UCSD-AML1 (cell line): ENCODE measurements around the gene SNX24.
"Not testable (repeated sequence)": the region's sequence is repeated elsewhere in the genome, so short reads cannot be mapped to it uniquely, and the experiment has no call there.

Source experiments
- DNase-seq: peaks from one replicate; lab custom pipeline; 2025; ENCODE audit not compliant: unreplicated experiment; lab: John Stamatoyannopoulos, UW

Gene SNX24

DNA sequence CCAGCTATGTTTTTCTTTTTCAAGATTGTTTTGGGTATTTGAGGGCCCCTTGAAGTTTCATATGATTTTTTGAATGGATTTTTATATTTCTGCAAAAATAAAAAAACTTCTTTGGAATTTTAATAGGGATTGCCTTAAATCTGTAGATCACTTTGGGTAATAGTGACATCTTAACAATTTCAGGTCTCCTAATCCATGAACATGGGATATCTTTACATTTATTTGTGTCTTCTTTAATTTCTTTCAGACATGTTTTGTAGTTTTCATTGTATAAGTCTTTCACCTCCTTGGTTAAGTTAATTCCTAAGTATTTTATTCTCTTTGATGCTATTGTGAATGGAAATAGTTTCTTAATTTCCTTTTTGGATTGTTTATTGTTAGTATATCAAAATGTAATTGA, 112.0 kb downstream of the SNX24 start:
- no peak for DNase-seq

DNA sequence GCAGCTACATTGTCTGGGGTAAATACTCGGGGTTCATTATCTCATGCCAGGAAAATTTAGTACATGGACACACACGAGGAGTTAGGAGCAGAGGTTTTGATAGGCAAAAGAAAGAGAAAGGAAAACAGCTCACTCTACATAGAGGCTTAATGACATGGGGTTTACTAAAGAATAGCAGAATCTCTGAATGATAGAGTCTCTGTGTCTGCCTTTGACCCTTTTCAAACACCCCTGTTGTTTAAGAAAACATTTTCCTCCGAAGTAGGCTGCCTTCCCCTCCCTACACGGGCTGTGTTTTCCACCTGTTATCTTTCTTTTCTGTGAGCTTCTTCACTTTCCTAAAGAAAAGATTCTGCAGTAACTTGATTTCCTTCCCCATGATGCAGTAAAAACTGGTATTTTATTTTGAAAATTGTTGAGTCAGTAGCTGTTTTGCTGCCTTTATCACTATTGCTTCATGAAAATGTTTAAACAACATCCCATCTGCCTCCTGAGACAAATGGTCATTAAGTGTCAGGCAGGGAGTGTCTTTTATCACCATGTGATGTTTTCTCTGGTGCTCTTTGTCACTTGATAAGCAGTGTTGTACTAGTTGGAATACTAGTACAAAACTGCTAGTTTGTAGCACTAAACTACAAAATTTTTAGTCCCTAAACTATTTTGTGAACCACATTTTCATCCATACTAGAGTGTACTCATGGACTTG, 114.5 kb downstream of the SNX24 start:
- DNase-seq: no peak

DNA sequence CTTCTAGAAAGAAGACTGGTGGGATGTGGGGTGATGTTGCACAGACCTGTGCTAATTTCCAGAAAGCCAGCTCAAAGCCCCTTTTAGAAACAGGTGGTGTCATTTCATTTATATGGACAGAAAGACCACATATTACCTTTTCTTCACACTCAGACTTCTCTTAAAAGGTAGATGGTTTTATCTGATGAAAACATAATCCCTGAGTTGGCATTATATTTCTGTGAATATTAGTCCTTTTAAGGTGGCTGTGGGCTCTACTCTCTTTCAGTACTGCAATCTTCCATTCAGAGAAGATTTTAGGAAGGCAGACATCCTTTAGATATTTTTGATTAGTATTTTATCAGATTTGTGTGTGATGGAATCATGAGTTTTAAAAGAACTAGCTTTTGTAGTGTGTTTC, 117.9 kb downstream of the SNX24 start:
- DNase-seq: no peak

DNA sequence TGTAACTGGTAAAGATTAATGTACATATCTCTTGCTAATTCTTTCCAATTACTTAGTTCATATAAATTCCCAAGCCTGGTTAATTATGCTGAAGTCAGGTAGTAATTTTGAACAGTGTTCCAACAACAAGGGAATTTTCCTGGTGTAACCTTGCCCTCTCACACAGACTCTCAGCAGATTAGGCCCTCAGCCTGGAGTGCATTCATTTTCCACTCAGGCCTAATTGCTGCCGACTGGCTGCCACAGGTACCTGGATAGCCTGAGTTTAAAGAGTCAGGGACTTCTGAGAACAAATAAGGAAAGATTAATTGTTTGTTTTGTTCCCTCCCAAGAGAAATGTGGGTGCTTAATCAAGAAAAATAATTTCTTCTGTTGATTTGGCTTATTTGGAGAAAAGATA, 119.7 kb downstream of the SNX24 start:
- DNase-seq: no peak

DNA sequence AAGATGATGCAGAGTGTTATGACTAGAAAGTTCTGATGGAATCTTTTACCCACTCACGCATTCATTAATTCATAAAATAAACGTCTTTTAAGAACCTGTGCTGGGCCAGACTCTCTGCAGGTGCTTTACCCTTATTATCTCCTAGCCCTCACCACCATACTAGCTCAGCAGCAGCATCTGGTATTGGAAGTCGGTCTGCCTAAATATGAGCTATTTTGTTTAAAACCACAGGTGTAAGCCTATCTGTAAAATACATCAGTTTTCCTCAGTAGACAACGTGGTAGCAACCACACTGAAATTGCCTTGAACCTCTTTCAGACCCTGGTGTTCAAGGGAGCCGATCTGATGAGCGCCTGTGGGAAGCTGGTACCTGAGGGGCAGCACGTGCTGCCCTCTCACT, 121.7 kb downstream of the SNX24 start:
- DNase-seq: no peak

DNA sequence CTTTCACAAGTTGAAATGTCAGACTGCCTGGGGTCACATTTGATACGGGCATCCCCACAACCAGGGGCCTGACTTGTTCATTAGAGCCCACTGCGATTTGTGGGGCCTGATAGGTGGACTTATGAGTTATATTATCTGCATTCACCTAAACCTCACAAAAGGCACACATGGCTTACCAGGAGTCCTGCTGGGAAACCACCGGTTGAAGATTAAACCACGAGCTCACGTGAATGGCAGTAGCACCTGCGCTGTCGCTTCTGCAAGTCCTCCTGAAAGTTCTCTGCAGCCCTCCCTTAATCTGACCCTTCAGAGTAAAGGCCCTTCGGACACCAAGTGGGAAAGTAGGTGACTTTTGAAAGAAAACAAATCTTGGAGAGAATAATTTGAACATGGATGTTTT, 122.2 kb downstream of the SNX24 start:
- no peak for DNase-seq

DNA sequence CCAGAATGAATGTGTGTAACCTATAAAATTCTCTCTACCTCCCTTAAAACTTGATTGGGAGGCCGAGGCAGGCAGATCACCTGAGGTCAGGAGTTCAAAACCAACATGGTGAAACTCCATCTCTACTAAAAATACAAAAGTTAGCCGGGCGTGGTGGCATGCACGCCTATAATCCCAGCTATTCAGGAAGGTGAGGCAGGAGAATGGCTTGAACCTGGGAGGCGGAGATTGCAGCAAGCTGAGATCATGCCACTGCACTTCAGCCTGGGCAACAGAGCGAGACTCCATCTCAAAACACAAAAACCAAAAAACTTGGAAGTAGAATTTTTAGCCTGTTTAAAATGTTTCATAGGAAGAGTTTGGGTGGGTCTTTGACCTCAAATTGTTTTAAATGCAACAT, 122.6 kb downstream of the SNX24 start:
- DNase-seq: not testable (repeated sequence)

DNA sequence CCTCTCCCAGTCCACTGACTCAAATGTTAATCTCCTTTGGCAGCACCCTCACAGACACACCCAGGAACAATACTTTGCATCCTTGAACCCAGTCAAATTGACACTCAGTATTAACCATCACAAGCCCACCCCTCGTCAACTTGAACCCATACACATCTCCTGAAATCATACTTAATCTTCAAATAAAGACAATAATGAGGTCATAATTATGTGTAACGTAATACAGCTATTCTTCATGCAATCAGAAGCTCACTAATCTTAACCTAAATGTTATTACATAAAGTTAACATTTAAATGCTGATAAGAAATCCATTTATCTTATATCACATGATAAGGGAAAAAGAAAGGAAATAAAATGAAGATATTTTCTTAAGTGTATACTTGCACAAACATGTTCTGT, 125.9 kb downstream of the SNX24 start:
- no peak for DNase-seq

DNA sequence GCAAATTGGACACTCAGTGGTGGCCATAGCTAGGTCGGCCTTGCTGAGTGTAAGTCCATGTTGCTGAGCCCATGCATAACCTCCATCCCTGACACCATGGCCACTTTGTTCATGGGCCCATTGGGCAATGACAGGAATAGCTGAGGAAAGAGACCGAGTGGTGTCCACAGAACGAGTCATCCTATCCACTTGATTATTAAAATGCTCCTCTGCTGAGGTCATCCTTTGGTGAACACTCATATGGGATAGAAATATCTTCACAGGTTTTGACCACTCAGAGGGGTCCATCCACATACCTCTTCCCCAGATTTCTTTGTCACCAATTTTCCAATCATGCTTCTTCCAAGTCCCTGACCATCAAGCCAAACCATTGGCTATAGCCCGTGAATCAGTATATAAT, 127.5 kb downstream of the SNX24 start:
- DNase-seq: no peak

DNA sequence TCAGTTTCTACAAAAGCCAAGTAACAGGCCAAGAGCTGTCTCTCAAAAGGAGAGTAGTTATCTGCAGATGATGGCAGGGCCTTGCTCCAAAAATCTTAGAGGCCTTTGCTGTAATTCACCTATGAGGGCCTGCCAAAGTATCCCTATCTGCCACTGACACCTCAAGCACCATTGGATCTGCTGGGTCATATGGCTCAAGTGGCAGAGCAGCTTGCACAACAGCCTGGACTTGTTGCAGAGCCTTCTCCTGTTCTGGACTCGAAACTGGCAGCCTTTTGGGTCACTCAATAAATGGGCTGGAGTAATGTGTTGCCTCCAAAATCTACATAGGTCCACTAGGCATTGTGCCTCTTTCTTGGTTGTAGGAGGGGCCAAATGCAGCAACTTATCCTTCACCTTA, 128.3 kb downstream of the SNX24 start:
- not testable (repeated sequence) for DNase-seq

DNA sequence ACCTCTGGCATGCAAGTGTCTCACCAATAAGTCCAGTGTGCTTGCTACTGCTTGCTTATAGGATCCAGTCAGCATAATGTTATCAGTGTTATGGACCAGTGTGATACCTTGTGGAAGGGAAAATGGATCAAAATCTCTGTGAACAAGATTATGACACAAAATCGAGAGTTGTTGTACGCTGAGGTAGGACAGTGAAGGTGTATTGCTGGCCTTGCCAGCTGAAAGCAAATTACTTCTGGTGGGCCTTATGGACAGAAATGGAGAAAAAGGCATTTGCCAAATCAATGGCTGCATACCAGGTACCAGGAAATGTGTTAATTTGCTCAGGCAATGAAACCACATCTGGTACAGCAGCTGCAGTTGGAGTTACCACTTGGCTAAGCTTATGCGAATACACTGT, 128.8 kb downstream of the SNX24 start:
- not testable (repeated sequence) for DNase-seq

DNA sequence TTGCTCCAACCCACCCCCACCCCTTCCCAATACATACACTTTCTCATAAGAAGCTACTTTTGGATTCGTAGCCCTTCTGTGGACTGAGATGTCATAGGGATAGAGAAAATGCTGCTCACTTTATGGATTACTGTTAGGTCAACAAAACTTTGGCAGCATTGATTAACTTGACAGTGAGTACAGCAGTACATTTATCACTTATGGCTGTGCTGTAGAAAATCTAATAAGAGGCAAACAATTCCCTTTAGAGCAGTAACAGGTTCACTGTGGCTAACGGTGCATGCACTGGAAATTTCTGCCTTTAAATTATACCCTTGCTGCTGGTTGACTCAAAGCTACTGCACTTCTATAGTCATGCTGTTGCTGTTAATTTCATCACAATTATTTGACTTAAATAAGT, 131.9 kb downstream of the SNX24 start:
- DNase-seq: no peak

DNA sequence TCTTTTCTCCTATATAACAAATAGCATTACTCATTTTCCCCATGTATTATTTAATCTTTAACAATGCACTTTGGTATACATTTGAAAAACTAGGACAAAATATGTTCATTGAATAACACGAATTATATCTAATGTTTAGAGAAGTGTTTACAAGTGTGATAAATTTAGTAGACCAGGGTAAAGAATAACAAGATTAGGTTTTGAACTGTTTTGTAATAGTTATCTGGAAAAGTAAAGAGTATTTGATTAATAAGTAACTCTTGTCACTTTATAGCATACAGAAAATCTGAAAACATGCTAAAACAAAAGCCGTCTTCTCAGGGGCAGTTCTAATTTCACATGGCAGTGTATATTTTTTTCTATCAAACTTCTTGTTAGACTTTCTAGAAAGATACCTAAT, 132.7 kb downstream of the SNX24 start:
- no peak for DNase-seq

DNA sequence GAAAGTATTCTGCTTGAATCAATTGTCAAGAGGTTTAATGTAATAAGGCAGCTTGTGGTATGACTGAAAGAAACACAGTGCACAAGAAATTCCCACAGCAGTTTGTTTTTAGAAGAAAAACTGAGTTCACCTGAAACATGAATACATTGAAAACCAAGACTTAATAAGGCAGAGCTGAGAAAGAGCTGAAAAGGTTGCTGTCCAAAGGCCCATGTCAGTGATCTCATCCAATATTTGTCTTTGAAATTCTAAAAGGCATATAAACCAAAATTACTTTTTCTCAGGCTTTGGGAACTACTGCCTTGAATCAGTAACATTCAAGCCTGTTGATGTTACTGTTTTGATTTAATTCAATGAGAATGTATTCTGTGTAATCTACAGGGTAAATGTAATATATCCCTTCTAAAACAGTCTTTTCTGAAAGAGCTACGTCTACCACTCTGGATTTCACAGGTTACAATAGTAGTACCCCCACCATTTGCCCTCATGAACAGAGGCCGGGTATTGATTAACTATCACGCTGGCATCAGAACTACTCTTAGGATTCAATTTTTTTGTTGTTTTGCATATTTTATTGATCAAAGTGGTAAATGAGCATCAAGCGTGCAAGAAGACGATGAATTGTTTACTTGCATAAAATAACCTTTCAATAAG, 133.4 kb downstream of the SNX24 start:
- DNase-seq: no peak

DNA sequence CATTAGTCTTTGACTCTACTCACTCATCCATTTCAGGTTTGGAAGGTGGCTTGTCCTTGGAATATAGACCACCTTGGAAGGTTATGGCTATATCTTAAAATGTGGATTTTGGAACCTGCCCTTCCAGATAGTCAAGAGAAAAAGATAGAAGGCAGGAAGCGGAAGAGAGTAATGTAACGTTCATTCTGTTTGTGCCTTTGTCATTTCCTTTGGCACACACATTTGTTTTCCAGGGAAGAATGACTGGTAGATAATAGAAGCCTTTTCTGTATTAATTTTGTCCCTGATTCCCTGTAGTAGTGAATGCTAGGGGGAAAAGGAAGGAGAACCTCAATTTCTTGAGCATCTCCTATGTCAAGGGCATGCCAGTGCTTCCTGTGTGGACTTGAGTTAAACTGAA, 136.4 kb downstream of the SNX24 start:
- DNase-seq: no peak

DNA sequence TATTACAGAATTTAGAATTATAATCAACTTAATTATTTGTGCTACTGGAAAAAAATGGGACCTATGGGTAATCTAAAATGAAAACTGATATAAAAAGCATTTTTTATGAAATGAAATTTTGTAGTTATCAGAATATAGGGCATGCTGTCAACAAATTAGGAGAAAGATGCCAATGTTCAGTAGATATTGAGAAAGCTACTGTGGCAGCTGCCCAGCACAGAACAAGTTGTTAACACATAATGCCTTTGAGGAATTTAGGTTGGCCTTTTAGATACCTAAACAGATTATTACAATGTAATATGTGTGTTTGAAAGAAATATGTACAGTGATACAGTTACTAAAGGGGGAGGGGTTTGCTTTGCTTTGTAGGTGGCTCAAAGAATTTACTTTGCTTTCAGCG, 137.0 kb downstream of the SNX24 start:
- DNase-seq: no peak

DNA sequence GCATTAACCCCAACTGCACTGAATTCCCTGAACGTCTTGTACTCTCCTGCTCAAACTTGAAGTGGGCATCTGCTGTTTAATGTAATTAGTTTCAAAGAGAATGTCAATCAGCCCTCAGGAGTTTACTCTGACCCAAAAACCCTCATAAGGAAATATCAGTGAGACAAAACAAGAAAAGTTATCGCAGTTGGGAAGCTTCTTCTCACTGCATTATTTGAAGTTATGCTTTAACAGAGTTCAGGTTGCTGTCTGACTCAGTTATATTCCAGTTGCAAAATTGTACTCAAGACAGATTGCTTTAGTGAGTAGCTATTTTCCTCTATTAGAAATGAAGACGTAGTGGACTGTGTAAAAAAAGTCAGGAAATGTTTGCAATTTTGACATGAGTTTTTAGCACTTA, 139.0 kb downstream of the SNX24 start:
- DNase-seq: no peak

DNA sequence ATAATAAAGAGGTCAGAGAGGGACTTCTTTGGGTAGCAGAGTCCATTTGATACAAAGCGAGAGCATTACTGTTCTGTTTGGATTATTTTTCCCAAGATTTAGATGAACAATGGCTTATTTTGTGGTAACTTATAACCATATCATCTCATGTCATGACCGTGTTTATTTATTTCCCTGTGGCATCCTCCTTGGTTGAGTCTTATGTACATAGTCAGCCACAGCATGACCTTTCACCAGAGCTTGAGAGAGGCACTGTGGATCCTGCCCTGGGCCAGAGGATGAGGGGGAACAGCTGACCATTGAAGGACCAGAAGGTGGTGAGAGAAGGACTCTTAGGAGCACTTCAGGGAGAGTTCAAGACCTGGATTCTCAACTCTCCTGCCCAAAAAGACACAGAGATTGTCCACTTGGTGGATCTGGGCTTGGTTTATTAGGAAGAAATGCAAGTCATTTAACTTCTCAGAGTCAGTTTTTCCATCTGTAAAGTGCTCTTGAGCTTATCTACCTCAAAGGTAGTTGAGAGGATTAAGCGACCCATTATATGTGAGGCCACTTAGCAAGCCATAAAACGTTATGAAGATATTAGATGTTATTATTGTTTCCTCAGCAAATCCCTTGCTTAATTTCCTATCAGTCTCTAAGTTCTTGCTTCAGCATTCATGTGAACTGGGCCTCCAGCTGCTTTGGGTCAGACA, 139.7 kb downstream of the SNX24 start:
- no peak for DNase-seq

DNA sequence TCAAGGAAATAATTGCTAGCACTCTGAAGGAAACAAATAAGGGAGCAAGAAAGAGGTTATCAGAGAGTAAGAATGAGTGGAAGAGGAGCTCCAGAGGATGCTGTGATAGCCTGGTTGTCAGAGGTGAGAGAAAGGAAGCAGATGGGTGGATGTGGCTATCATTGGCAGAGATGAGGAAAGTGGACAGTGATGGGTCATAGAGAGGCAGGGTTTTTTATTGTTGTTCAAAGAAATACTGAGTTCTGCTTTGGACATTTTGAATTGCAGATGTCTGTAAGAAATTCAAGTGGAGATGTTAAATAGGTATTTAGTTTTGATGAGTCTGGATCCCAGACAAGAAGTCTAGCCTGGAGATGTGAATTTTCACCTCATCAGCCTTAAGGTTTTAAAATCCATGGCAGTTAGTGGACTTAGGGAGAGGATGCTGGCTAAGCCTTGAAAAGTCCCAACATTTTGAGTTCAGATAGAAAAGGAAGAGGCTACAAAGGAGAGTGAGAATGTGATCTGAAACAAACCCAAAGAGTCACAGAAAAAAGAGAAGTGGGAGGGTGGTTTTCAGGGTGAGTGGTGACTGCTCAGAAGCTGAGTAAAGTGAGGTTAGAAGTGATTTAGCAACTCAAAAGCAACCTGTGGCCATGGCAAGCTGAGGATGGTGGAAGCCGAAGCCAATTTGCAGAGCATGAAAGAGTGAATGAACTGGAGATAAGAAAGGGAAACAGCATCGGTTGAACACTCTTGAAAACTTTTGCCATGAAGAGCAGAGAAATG, 140.7 kb downstream of the SNX24 start:
- no peak for DNase-seq

DNA sequence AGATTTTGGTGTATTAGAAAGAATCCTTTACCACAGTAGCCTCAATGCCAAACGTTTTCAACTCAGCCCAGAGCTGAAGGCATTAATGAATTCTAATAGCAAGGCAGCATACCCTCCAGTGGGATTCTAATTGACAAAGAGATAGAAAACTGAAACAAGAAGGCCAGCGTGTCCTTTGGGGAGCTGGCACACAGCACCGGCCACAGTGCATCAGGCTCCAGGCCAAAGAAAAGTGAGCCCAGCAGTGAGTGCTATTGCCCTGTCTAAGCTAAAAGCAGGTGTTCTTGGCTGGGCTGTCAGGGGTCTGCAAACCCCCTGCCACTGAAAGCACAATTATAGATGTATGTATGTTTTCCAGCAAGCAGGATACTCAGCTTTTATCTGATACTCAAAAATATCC, 150.7 kb downstream of the SNX24 start:
- DNase-seq: no peak

DNA sequence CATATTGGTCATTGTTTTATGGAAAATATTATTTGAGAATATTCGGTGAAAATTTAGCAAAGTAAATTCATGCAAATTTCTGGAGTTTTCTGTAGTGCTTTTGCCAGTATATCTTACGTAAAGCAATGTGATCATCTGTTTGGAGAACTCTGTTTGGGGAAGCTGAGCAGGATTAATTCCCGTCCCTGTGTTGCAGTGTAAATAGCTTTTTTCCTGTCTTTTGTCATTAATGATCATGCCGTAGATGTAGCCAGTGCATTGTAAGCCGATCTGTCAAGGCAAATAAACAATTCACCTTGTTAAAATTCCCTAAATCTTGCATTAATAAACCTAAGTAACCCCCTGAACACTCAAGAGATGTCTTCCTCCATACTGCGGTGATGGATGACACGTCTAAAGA, 151.9 kb downstream of the SNX24 start:
- DNase-seq: no peak
